GM06990 (cell line): ENCODE results near the gene ZC3H18.

ENCODE experiments used
- DNase-seq: peaks from one replicate; pipeline ENCODE4 v3.0.0-alpha.2; 2011; ENCODE audit not compliant: insufficient read length; ENCODE audit errors: extremely low read depth
- H3K27me3 ChIP-seq: replicated peaks from 2 replicates; pipeline ENCODE4 v1.6.0; 2011; ENCODE audit warnings: low read length; ENCODE audit not compliant: control insufficient read depth, insufficient read depth
- H3K36me3 ChIP-seq: 2 replicates; pipeline ENCODE4 v1.5.1; 2011; ENCODE audit warnings: low read length; ENCODE audit not compliant: control insufficient read depth, insufficient read depth
- H3K4me3 ChIP-seq: replicated peaks from 2 replicates; pipeline ENCODE4 v1.5.1; 2011; ENCODE audit warnings: low read depth, mild to moderate bottlenecking, control low read depth, low read length
- CTCF ChIP-seq: IDR thresholded peaks from 2 replicates; pipeline ENCODE4 v1.5.1; 2011; ENCODE audit warnings: low read length, control low read depth, mild to moderate bottlenecking, inconsistent platforms; ENCODE audit not compliant: insufficient read depth, poor library complexity, severe bottlenecking

The ZC3H18 gene

GRCh38 chr16:88527937-88528743 is 42.1 kb upstream of the ZC3H18 start:
- H3K36me3 ChIP-seq: peaks cover 3% of the 10 kb centered on the region; the same call in 1 of the 2 replicates
- no peak overlapping the region for H3K4me3 ChIP-seq
- TF ChIP-seq CTCF: no peak
- H3K27me3 ChIP-seq: no peaks in the 10 kb centered on the region
- DNase-seq: no peak

- no peaks in the 10 kb centered on the region for H3K27me3 ChIP-seq
- no peak overlapping the region for H3K4me3 ChIP-seq
- DNase-seq: no peak
- no peak for TF ChIP-seq CTCF
- peaks cover 3% of the 10 kb centered on the region; the same call in 1 of the 2 replicates for H3K36me3 ChIP-seq
Observed at GRCh38 chr16:88528902-88529318, 41.3 kb upstream of the ZC3H18 start.

- DNase-seq: no peak
- Histone ChIP-seq H3K4me3 (no peak overlapping the region), H3K27me3 (no peaks in the 10 kb centered on the region), H3K36me3 (peaks cover 3% of the 10 kb centered on the region; the same call in 1 of the 2 replicates)
- TF ChIP-seq CTCF: no peak
Observed at GRCh38 chr16:88529596-88529995, 40.6 kb upstream of the ZC3H18 start.

- no peak overlapping the region for H3K4me3 ChIP-seq
Observed at GRCh38 chr16:88530051-88530857, 39.9 kb upstream of the ZC3H18 start.

GRCh38 chr16:88530858-88531203 is 39.4 kb upstream of the ZC3H18 start:
- Histone ChIP-seq H3K36me3 (peaks cover 3% of the 10 kb centered on the region; the same call in 1 of the 2 replicates), H3K4me3 (no peak overlapping the region), H3K27me3 (no peaks in the 10 kb centered on the region)
- TF ChIP-seq CTCF: no peak
- DNase-seq: no peak

More at GRCh38 chr16:88530051-88530857, 39.9 kb upstream of the ZC3H18 start:
- DNase-seq: no peak
- Histone ChIP-seq H3K36me3 (peaks cover 3% of the 10 kb centered on the region; the same call in 1 of the 2 replicates), H3K27me3 (no peaks in the 10 kb centered on the region)
- TF ChIP-seq CTCF: no peak
